Colonic mucosa (tissue), 4 donors: ENCODE data around the gene SLC8A1. TPM values are rescaled to one million over a fixed set of nuclear protein-coding genes. Genes with fewer than 3 reads are reported as not detected.

Experiments
- DNase-seq: peaks from one replicate; pipeline ENCODE4 v3.0.0-alpha.2; 2020
- H3K27ac ChIP-seq: fragments of 200-600 bp; one replicate; pipeline ENCODE4 v1.8.0; 2021
- H3K27me3 ChIP-seq: fragments of 200-600 bp; one replicate; pipeline ENCODE4 v1.8.0; 2021
- H3K36me3 ChIP-seq: fragments of 200-600 bp; one replicate; pipeline ENCODE4 v1.8.0; 2021
- H3K4me1 ChIP-seq: fragments of 200-600 bp; one replicate; pipeline ENCODE4 v1.8.0; 2021; ENCODE audit warnings: mild to moderate bottlenecking
- H3K4me3 ChIP-seq: fragments of 200-600 bp; one replicate; pipeline ENCODE4 v1.8.0; 2021
- H3K9ac ChIP-seq, 2 donors: one replicate each; pipeline ENCODE4 v1.7.0; 2013; ENCODE audit warnings: control low read depth in 2 of 2, low read depth in 2 of 2, low read length in 2 of 2
- H3K9me3 ChIP-seq: fragments of 200-600 bp; one replicate; pipeline ENCODE4 v1.8.0; 2021
- CTCF ChIP-seq: fragments of 200-600 bp; IDR thresholded peaks from one replicate; pipeline ENCODE4 v1.8.0; 2022; ENCODE audit warnings: antibody characterized with exemption, mild to moderate bottlenecking
- intact Hi-C: fragments of 100-400 bp; cut with DNase I; formaldehyde crosslinking; loops from one replicate; pipeline ENCODE4 v1.14.1; 2022
- total RNA-seq, 2 donors: library from RNA; stranded (reverse); fragmentation: NEBNext Ultra II Directional in 1 of 2; extraction: Animal tissue kit (Norgen Biotek cat#: 25700) in 1 of 2; gene quantifications; one replicate each; pipeline ENCODE4 v1.2.1, GENCODE V29; 2021
- donor health status: healthy.
- donor health status: DM: no; HTN: no; CAD: no.
- donor health status: DM: no; HTN: no; CAD: no.

The SLC8A1 gene
- total RNA-seq, 2 donors from 2014 or later = 4.1 to 25.5 TPM

- Histone ChIP-seq H3K36me3 (no peaks in the 10 kb centered on the region), H3K4me1 (no peaks in the 10 kb centered on the region), H3K9me3 (no peaks in the 10 kb centered on the region), H3K27me3 (no peaks in the 10 kb centered on the region), H3K9ac (no peak overlapping the region), H3K27ac (no peak overlapping the region), H3K4me3 (no peak overlapping the region)
- no peak for TF ChIP-seq CTCF
- no peak for DNase-seq
- intact Hi-C loops = no loop called here
Observed at GRCh38 chr2:40131081-40131704, 320.7 kb downstream of the SLC8A1 start.

GRCh38 chr2:40130251-40130994 lies 321.5 kb downstream of the SLC8A1 start:
- Histone ChIP-seq H3K9me3 (no peaks in the 10 kb centered on the region), H3K9ac (no peak overlapping the region), H3K27me3 (no peaks in the 10 kb centered on the region), H3K27ac (no peak overlapping the region), H3K4me3 (no peak overlapping the region), H3K36me3 (no peaks in the 10 kb centered on the region), H3K4me1 (no peaks in the 10 kb centered on the region)
- no peak for TF ChIP-seq CTCF
- no peak for DNase-seq
- intact Hi-C loops = no loop called here

- Histone ChIP-seq H3K4me1 (no peaks in the 10 kb centered on the region), H3K27ac (no peak overlapping the region), H3K9ac (no peak overlapping the region), H3K27me3 (no peaks in the 10 kb centered on the region), H3K36me3 (no peaks in the 10 kb centered on the region), H3K4me3 (no peak overlapping the region), H3K9me3 (no peaks in the 10 kb centered on the region)
- no peak for DNase-seq
- no peak for TF ChIP-seq CTCF
- intact Hi-C loops = no loop called here
Observed at GRCh38 chr2:40129725-40130124, 322.2 kb downstream of the SLC8A1 start.

- no peak overlapping the region for H3K9ac ChIP-seq
- intact Hi-C loops = no loop called here
- no peak overlapping the region for H3K27ac ChIP-seq
- H3K4me3 ChIP-seq = no peak overlapping the region
- H3K27me3 ChIP-seq = no peaks in the 10 kb centered on the region
- H3K4me1 ChIP-seq = no peaks in the 10 kb centered on the region
- DNase-seq = no peak
- TF ChIP-seq CTCF = no peak
- no peaks in the 10 kb centered on the region for H3K9me3 ChIP-seq
- H3K36me3 ChIP-seq = no peaks in the 10 kb centered on the region
Observed at GRCh38 chr2:40128796-40129195, 323.1 kb downstream of the SLC8A1 start.

- Histone ChIP-seq H3K27me3 (no peaks in the 10 kb centered on the region), H3K9ac (no peak overlapping the region), H3K4me1 (no peaks in the 10 kb centered on the region), H3K36me3 (no peaks in the 10 kb centered on the region), H3K9me3 (no peaks in the 10 kb centered on the region), H3K27ac (no peak overlapping the region), H3K4me3 (no peak overlapping the region)
- intact Hi-C loops = no loop called here
- no peak for TF ChIP-seq CTCF
- no peak for DNase-seq
Observed at GRCh38 chr2:40127890-40128557, 323.9 kb downstream of the SLC8A1 start.
